Mesendoderm (in vitro differentiated cells): ENCODE measurements around the gene COLEC11.

Experiments used
- DNase-seq: peaks from one replicate; pipeline ENCODE4 v3.0.0; 2013
- H2AK5ac ChIP-seq: 2 replicates; pipeline ENCODE4 v1.6.1; 2013; ENCODE audit warnings: low read length, inconsistent platforms
- H2BK120ac ChIP-seq: 2 replicates; pipeline ENCODE4 v1.6.1; 2013; ENCODE audit warnings: low read depth, mild to moderate bottlenecking, low read length, moderate library complexity, mixed read lengths
- H2BK15ac ChIP-seq: replicated peaks from 2 replicates; pipeline ENCODE4 v1.6.1; 2013; ENCODE audit warnings: low read depth, mild to moderate bottlenecking, moderate library complexity
- H2BK5ac ChIP-seq: 2 replicates; pipeline ENCODE4 v1.6.1; 2013; ENCODE audit warnings: low read length, inconsistent platforms
- H3K18ac ChIP-seq: 2 replicates; pipeline ENCODE4 v1.6.1; 2013; ENCODE audit warnings: mild to moderate bottlenecking, low read length, mixed read lengths
- H3K23ac ChIP-seq: one replicate; pipeline ENCODE4 v1.6.1; 2013; ENCODE audit warnings: low read length
- H3K27ac ChIP-seq: 2 replicates; pipeline ENCODE4 v1.5.1; 2013; ENCODE audit warnings: low read depth, mild to moderate bottlenecking, inconsistent platforms, low read length, moderate library complexity
- H3K27me3 ChIP-seq: 2 replicates; pipeline ENCODE4 v1.6.1; 2013; ENCODE audit warnings: low read length, control low read depth, mild to moderate bottlenecking, inconsistent platforms; ENCODE audit not compliant: insufficient read depth, poor library complexity
- H3K36me3 ChIP-seq: 2 replicates; pipeline ENCODE4 v1.6.1; 2013; ENCODE audit warnings: low read length, inconsistent platforms; ENCODE audit not compliant: control insufficient read depth, insufficient read depth
- H3K4ac ChIP-seq: one replicate; pipeline ENCODE4 v1.6.1; 2013; ENCODE audit warnings: low read depth, mild to moderate bottlenecking, low read length, moderate library complexity
- H3K4me1 ChIP-seq: 2 replicates; pipeline ENCODE4 v1.6.1; 2013; ENCODE audit warnings: low read depth, low read length, inconsistent platforms; ENCODE audit not compliant: control insufficient read depth
- H3K4me2 ChIP-seq: 2 replicates; pipeline ENCODE4 v1.6.1; 2013; ENCODE audit warnings: low read length
- H3K4me3 ChIP-seq: 2 replicates; pipeline ENCODE4 v1.5.1; 2013; ENCODE audit warnings: mild to moderate bottlenecking, low read length
- H3K56ac ChIP-seq: one replicate; pipeline ENCODE4 v1.6.1; 2013; ENCODE audit warnings: low read length
- H3K79me1 ChIP-seq: 2 replicates; pipeline ENCODE4 v1.6.1; 2013; ENCODE audit warnings: low read length, inconsistent platforms
- H3K79me2 ChIP-seq: 2 replicates; pipeline ENCODE4 v1.6.1; 2013; ENCODE audit warnings: mild to moderate bottlenecking, low read length; ENCODE audit not compliant: control insufficient read depth, insufficient read depth
- H3K9ac ChIP-seq: 2 replicates; pipeline ENCODE4 v1.6.1; 2013; ENCODE audit warnings: low read length, inconsistent platforms
- H4K5ac ChIP-seq: one replicate; pipeline ENCODE4 v1.6.1; 2013; ENCODE audit warnings: low read length
- H4K8ac ChIP-seq: one replicate; pipeline ENCODE4 v1.6.1; 2013; ENCODE audit warnings: low read depth, mild to moderate bottlenecking, control low read depth, low read length, moderate library complexity
- WGBS: extraction: QIAGEN DNeasy Blood & Tissue Kit; methylation state at CpG from one replicate; pipeline ENCODE4 v1.1.7; 2013; ENCODE audit warnings: low lambda C conversion rate, missing lambda C conversion rate; ENCODE audit not compliant: insufficient coverage; ENCODE audit errors: extremely low coverage; 5-methylcytosine and 5-hydroxymethylcytosine counted together

COLEC11 gene

DNA sequence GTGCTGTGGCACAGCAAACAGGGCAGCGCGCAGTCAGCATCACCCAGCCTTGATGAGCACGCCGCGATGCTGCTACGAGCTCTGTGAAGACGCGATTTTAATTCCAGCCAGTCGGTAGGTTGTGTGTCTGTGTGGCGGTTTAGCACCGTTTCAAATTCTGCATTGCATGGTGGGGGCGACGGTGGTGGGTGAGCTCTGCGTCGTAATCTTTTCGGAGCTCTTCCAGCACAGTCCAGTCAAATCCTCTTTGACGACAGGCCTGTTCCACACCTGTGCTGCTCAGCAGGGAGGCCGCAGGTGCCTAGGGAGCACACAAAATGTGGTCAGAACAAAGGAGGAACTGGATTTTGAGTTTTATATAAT, 71.7 kb downstream of the COLEC11 start:
- no peaks in the 10 kb centered on the region for H3K4me1 ChIP-seq
- no peak overlapping the region for H4K8ac ChIP-seq
- H4K5ac ChIP-seq = no peak overlapping the region
- no peak for DNase-seq
- no peak overlapping the region for H3K27ac ChIP-seq
- no CpG with 5 or more reads among the region's 18 CpGs for WGBS
- H3K27me3 ChIP-seq = no peaks in the 10 kb centered on the region
- H3K18ac ChIP-seq = no peak overlapping the region
- H3K4me2 ChIP-seq = no peak overlapping the region
- H3K79me1 ChIP-seq = no peaks in the 10 kb centered on the region
- H3K56ac ChIP-seq = no peak overlapping the region
- no peak overlapping the region for H3K9ac ChIP-seq
- no peaks in the 10 kb centered on the region for H3K36me3 ChIP-seq
- H2BK15ac ChIP-seq = no peak overlapping the region
- H3K79me2 ChIP-seq = no peaks in the 10 kb centered on the region
- H2AK5ac ChIP-seq = no peak overlapping the region
- no peak overlapping the region for H3K4ac ChIP-seq
- no peak overlapping the region for H3K4me3 ChIP-seq
- no peak overlapping the region for H2BK5ac ChIP-seq
- no peak overlapping the region for H2BK120ac ChIP-seq
- no peak overlapping the region for H3K23ac ChIP-seq

GRCh38 chr2:3667151-3667631, 72.3 kb downstream of the COLEC11 start:
- no peak overlapping the region for H3K56ac ChIP-seq
- H2BK15ac ChIP-seq = no peak overlapping the region
- H2AK5ac ChIP-seq = no peak overlapping the region
- WGBS = no CpG with 5 or more reads among the region's 23 CpGs
- H3K36me3 ChIP-seq = no peaks in the 10 kb centered on the region
- no peaks in the 10 kb centered on the region for H3K27me3 ChIP-seq
- no peak overlapping the region for H2BK5ac ChIP-seq
- H3K9ac ChIP-seq = no peak overlapping the region
- H3K4me1 ChIP-seq = no peaks in the 10 kb centered on the region
- no peak overlapping the region for H4K5ac ChIP-seq
- no peak overlapping the region for H3K18ac ChIP-seq
- H3K4me2 ChIP-seq = no peak overlapping the region
- no peak overlapping the region for H3K27ac ChIP-seq
- no peaks in the 10 kb centered on the region for H3K79me2 ChIP-seq
- H3K79me1 ChIP-seq = no peaks in the 10 kb centered on the region
- no peak for DNase-seq
- H2BK120ac ChIP-seq = no peak overlapping the region
- H3K4ac ChIP-seq = no peak overlapping the region
- no peak overlapping the region for H4K8ac ChIP-seq
- H3K4me3 ChIP-seq = no peak overlapping the region
- H3K23ac ChIP-seq = no peak overlapping the region

- H3K18ac ChIP-seq = no peak overlapping the region
- H2AK5ac ChIP-seq = no peak overlapping the region
- no peak overlapping the region for H3K23ac ChIP-seq
- no peaks in the 10 kb centered on the region for H3K79me1 ChIP-seq
- DNase-seq = no peak
- H2BK5ac ChIP-seq = no peak overlapping the region
- no peaks in the 10 kb centered on the region for H3K4me1 ChIP-seq
- H3K56ac ChIP-seq = no peak overlapping the region
- H2BK15ac ChIP-seq = no peak overlapping the region
- H4K5ac ChIP-seq = no peak overlapping the region
- H2BK120ac ChIP-seq = no peak overlapping the region
- no peaks in the 10 kb centered on the region for H3K79me2 ChIP-seq
- H3K36me3 ChIP-seq = no peaks in the 10 kb centered on the region
- no CpG with 5 or more reads among the region's 8 CpGs for WGBS
- no peak overlapping the region for H3K9ac ChIP-seq
- H4K8ac ChIP-seq = no peak overlapping the region
- no peaks in the 10 kb centered on the region for H3K27me3 ChIP-seq
- no peak overlapping the region for H3K4me2 ChIP-seq
- H3K27ac ChIP-seq = no peak overlapping the region
- H3K4me3 ChIP-seq = no peak overlapping the region
- no peak overlapping the region for H3K4ac ChIP-seq
These were observed 74.7 kb downstream of the COLEC11 start for GRCh38 chr2:3669656-3670055.

DNA sequence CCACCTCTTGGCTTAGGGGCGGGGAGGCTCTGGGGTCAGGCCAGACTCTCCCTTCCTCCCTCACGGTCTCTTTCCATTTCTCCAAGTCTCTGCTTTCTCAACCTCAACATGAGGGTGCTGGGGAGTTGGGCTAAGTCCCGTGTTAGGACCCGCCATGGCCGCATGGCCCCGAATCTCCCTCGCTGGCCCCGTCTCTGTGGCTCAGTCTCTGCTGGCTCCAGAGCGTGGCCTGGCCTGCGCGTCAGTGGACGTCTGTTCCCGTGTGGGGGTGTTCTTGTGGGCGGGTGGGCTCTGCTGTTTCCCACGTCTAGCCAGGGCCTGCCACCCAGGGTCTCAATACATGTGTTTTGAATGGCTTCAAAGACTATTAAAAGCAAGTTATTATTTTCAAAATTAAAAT, 75.5 kb downstream of the COLEC11 start:
- H2BK120ac ChIP-seq = no peak overlapping the region
- H3K56ac ChIP-seq = no peak overlapping the region
- no peak for DNase-seq
- no peak overlapping the region for H3K4me3 ChIP-seq
- no peak overlapping the region for H3K23ac ChIP-seq
- no peaks in the 10 kb centered on the region for H3K4me1 ChIP-seq
- no peak overlapping the region for H3K4me2 ChIP-seq
- WGBS = no CpG with 5 or more reads among the region's 15 CpGs
- H3K18ac ChIP-seq = no peak overlapping the region
- no peak overlapping the region for H3K9ac ChIP-seq
- no peaks in the 10 kb centered on the region for H3K79me2 ChIP-seq
- H4K5ac ChIP-seq = no peak overlapping the region
- no peaks in the 10 kb centered on the region for H3K27me3 ChIP-seq
- no peak overlapping the region for H3K4ac ChIP-seq
- H2BK5ac ChIP-seq = no peak overlapping the region
- H4K8ac ChIP-seq = no peak overlapping the region
- H3K36me3 ChIP-seq = no peaks in the 10 kb centered on the region
- no peaks in the 10 kb centered on the region for H3K79me1 ChIP-seq
- no peak overlapping the region for H3K27ac ChIP-seq
- no peak overlapping the region for H2BK15ac ChIP-seq
- H2AK5ac ChIP-seq = no peak overlapping the region

GRCh38 chr2:3670941-3671340, 76.0 kb downstream of the COLEC11 start:
- H2BK15ac ChIP-seq = no peak overlapping the region
- no peak for DNase-seq
- no CpG with 5 or more reads among the region's 11 CpGs for WGBS

DNA sequence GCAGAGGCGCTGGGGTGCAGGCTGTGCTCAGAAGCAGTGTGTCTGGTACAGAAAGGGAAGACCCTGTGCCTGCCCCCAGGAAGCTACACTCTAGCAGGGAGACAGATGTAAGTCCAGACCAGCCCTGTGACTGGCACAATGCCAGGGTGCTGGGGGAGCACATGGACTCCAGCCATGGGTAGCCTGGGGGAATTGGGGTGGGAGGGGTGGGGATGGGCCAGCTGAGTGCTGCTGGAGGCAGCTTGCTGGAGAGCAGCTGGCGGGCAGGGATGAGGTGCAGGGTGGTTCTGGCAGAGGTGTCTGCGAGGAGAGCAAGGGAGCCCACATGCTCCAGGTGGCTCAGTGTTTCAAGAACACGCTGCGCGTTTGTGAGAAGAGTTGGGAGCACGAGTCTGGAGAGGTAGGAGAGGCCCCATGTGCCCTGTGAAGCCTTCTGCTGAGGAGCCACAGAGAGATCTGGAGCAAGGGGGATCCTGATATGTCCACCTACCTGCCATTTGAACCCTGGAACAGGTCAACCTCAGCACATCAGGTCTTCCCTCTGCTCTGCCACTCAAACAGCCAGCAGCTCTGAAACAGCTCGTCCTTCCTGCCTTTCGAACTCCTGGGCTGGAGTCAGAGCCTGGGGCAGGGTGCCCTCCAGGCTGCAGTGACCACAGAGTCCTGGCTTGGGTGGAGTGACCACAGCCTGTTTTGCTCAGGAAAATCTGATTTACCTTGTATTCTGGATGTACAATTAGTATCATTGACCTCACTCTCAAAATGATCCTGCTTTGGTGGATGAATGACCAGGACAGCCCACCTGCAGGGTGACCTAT, 78.2 kb downstream of the COLEC11 start:
- H3K23ac ChIP-seq = no peak overlapping the region
- H3K79me1 ChIP-seq = no peaks in the 10 kb centered on the region
- H3K4me1 ChIP-seq = no peaks in the 10 kb centered on the region
- H2AK5ac ChIP-seq = no peak overlapping the region
- H3K27me3 ChIP-seq = no peaks in the 10 kb centered on the region
- H3K4me2 ChIP-seq = no peak overlapping the region
- no peak overlapping the region for H3K4ac ChIP-seq
- no CpG with 5 or more reads among the region's 9 CpGs for WGBS
- H2BK15ac ChIP-seq = no peak overlapping the region
- no peak overlapping the region for H2BK120ac ChIP-seq
- H3K27ac ChIP-seq = no peak overlapping the region
- no peak overlapping the region for H2BK5ac ChIP-seq
- H4K5ac ChIP-seq = no peak overlapping the region
- H3K18ac ChIP-seq = no peak overlapping the region
- no peak overlapping the region for H3K9ac ChIP-seq
- no peaks in the 10 kb centered on the region for H3K36me3 ChIP-seq
- H3K4me3 ChIP-seq = no peak overlapping the region
- H3K79me2 ChIP-seq = no peaks in the 10 kb centered on the region
- H3K56ac ChIP-seq = no peak overlapping the region
- H4K8ac ChIP-seq = no peak overlapping the region
- no peak for DNase-seq

More at GRCh38 chr2:3670941-3671340, 76.0 kb downstream of the COLEC11 start:
- no peak overlapping the region for H3K56ac ChIP-seq
- H3K4me1 ChIP-seq = no peaks in the 10 kb centered on the region
- no peak overlapping the region for H3K9ac ChIP-seq
- no peaks in the 10 kb centered on the region for H3K27me3 ChIP-seq
- no peak overlapping the region for H3K4me2 ChIP-seq
- H2BK5ac ChIP-seq = no peak overlapping the region
- no peaks in the 10 kb centered on the region for H3K79me2 ChIP-seq
- H3K79me1 ChIP-seq = no peaks in the 10 kb centered on the region
- no peak overlapping the region for H3K4me3 ChIP-seq
- H2AK5ac ChIP-seq = no peak overlapping the region
- H3K23ac ChIP-seq = no peak overlapping the region
- no peak overlapping the region for H4K8ac ChIP-seq
- no peak overlapping the region for H3K27ac ChIP-seq
- H3K36me3 ChIP-seq = no peaks in the 10 kb centered on the region
- no peak overlapping the region for H3K4ac ChIP-seq
- no peak overlapping the region for H2BK120ac ChIP-seq
- no peak overlapping the region for H3K18ac ChIP-seq
- no peak overlapping the region for H4K5ac ChIP-seq
